ENCODE data around the gene PLCD1.
A peak's percentile ranks its signal among the peaks of the same experiment; 100 is the strongest.

The PLCD1 gene

GRCh38 chr3:37997342-37997741, 32.1 kb downstream of the PLCD1 start:
- no peak overlapping the region for H2AFZ ChIP-seq (ENCODE audit: low read length)
- H3K14ac ChIP-seq (ENCODE audit: low read length) = no peak overlapping the region
- H3K18ac ChIP-seq (ENCODE audit: low read length) = no peak overlapping the region
- no peak overlapping the region for H4K8ac ChIP-seq (ENCODE audit: low read depth, low read length)
- no peak overlapping the region for H4K91ac ChIP-seq (ENCODE audit: low read depth, low read length, poor library complexity)
- WGBS, 2 donors (ENCODE audit: extremely low coverage in 2 of 2, insufficient read length in 2 of 2, insufficient replicate concordance in 1 of 2) = no CpG with 5 or more reads among the region's 10 CpGs
- no peak for DNase-seq (ENCODE audit: low spot score)
- no peak overlapping the region for H3K4me3 ChIP-seq (ENCODE audit: low read length in 2 of 2)
- no peaks in the 10 kb centered on the region for H3K9me3 ChIP-seq (replicated peaks in 1 of 2; ENCODE audit: control insufficient read depth in 2 of 2, insufficient read depth in 1 of 2, low read depth in 1 of 2, low read length in 2 of 2)
- peak overlapping the region; percentile 53 for H3K9ac ChIP-seq (ENCODE audit: low read depth, low read length, poor library complexity)
- peak overlapping the region; percentile 77 for H3K23ac ChIP-seq (ENCODE audit: low read depth, low read length, poor library complexity)
- no peak overlapping the region for H3K4me2 ChIP-seq (ENCODE audit: insufficient read depth, low read length, poor library complexity, severe bottlenecking)
- peaks cover 10 to 18% of the 10 kb centered on the region in 2 donors for H3K4me1 ChIP-seq (ENCODE audit: control insufficient read depth in 2 of 2, insufficient read depth in 1 of 2, low read depth in 1 of 2, low read length in 2 of 2)
- H2AK5ac ChIP-seq (ENCODE audit: low read depth, low read length) = peak overlapping the region; percentile 85
- peaks cover 0 to 52% (median 6%) of the 10 kb centered on the region in 3 experiments for H3K27me3 ChIP-seq (ENCODE audit: control insufficient read depth in 3 of 3, insufficient read depth in 3 of 3, low read depth in 1 of 3, low read length in 3 of 3)
- H2BK120ac ChIP-seq (ENCODE audit: low read depth, low read length) = no peak overlapping the region
- no peak overlapping the region for H2BK5ac ChIP-seq (ENCODE audit: low read length)
- no peaks in the 10 kb centered on the region for H3K79me1 ChIP-seq (ENCODE audit: low read depth, low read length)
- no peak overlapping the region for H3K27ac ChIP-seq (replicated peaks; ENCODE audit: low read length)
- H2BK12ac ChIP-seq (ENCODE audit: low read length) = no peak overlapping the region
- H2BK15ac ChIP-seq (ENCODE audit: low read length) = peak overlapping the region; percentile 64
- peaks cover 0 to 12% of the 10 kb centered on the region in 2 donors for H3K36me3 ChIP-seq (replicated peaks in 1 of 2; ENCODE audit: control insufficient read depth in 2 of 2, insufficient read depth in 2 of 2, low read length in 2 of 2)
- no peak overlapping the region for H3K4ac ChIP-seq (ENCODE audit: low read length)

GRCh38 chr3:37996785-37997301, 32.6 kb downstream of the PLCD1 start:
- H3K36me3 ChIP-seq (replicated peaks in 1 of 2; ENCODE audit: control insufficient read depth in 2 of 2, insufficient read depth in 2 of 2, low read length in 2 of 2) = peaks cover 0 to 8% of the 10 kb centered on the region in 2 donors
- H3K9ac ChIP-seq (ENCODE audit: low read depth, low read length, poor library complexity) = no peak overlapping the region
- no peaks in the 10 kb centered on the region for H3K9me3 ChIP-seq (replicated peaks in 1 of 2; ENCODE audit: control insufficient read depth in 2 of 2, insufficient read depth in 1 of 2, low read depth in 1 of 2, low read length in 2 of 2)
- no peak overlapping the region for H3K4ac ChIP-seq (ENCODE audit: low read length)
- no peak overlapping the region for H2AFZ ChIP-seq (ENCODE audit: low read length)
- no peak overlapping the region for H2BK12ac ChIP-seq (ENCODE audit: low read length)
- DNase-seq (ENCODE audit: low spot score) = peak; percentile 74
- no peak overlapping the region for H3K14ac ChIP-seq (ENCODE audit: low read length)
- H2BK120ac ChIP-seq (ENCODE audit: low read depth, low read length) = no peak overlapping the region
- no peak overlapping the region for H3K23ac ChIP-seq (ENCODE audit: low read depth, low read length, poor library complexity)
- WGBS, 2 donors (ENCODE audit: extremely low coverage in 2 of 2, insufficient read length in 2 of 2, insufficient replicate concordance in 1 of 2) = no CpG with 5 or more reads among the region's 7 CpGs
- H3K4me3 ChIP-seq (ENCODE audit: low read length in 2 of 2) = no peak overlapping the region
- H2BK5ac ChIP-seq (ENCODE audit: low read length) = no peak overlapping the region
- H3K79me1 ChIP-seq (ENCODE audit: low read depth, low read length) = no peaks in the 10 kb centered on the region
- H4K91ac ChIP-seq (ENCODE audit: low read depth, low read length, poor library complexity) = no peak overlapping the region
- no peak overlapping the region for H3K27ac ChIP-seq (replicated peaks; ENCODE audit: low read length)
- H2AK5ac ChIP-seq (ENCODE audit: low read depth, low read length) = peak overlapping the region; percentile 85
- H2BK15ac ChIP-seq (ENCODE audit: low read length) = peak overlapping the region; percentile 64
- H3K4me1 ChIP-seq (ENCODE audit: control insufficient read depth in 2 of 2, insufficient read depth in 1 of 2, low read depth in 1 of 2, low read length in 2 of 2) = peaks cover 10 to 18% of the 10 kb centered on the region in 2 donors
- no peak overlapping the region for H3K4me2 ChIP-seq (ENCODE audit: insufficient read depth, low read length, poor library complexity, severe bottlenecking)
- no peak overlapping the region for H3K18ac ChIP-seq (ENCODE audit: low read length)
- H4K8ac ChIP-seq (ENCODE audit: low read depth, low read length) = no peak overlapping the region
- peaks cover 0 to 57% (median 6%) of the 10 kb centered on the region in 3 experiments for H3K27me3 ChIP-seq (ENCODE audit: control insufficient read depth in 3 of 3, insufficient read depth in 3 of 3, low read depth in 1 of 3, low read length in 3 of 3)

- no peak overlapping the region for H2BK5ac ChIP-seq (ENCODE audit: low read length)
- peaks cover 0 to 4% of the 10 kb centered on the region in 2 donors for H3K36me3 ChIP-seq (replicated peaks in 1 of 2; ENCODE audit: control insufficient read depth in 2 of 2, insufficient read depth in 2 of 2, low read length in 2 of 2)
- WGBS, 2 donors (ENCODE audit: extremely low coverage in 2 of 2, insufficient read length in 2 of 2, insufficient replicate concordance in 1 of 2) = no CpG with 5 or more reads among the region's 10 CpGs
- no peak overlapping the region for H3K27ac ChIP-seq (replicated peaks; ENCODE audit: low read length)
- no peak overlapping the region for H3K23ac ChIP-seq (ENCODE audit: low read depth, low read length, poor library complexity)
- no peak overlapping the region for H4K8ac ChIP-seq (ENCODE audit: low read depth, low read length)
- no peak overlapping the region for H2BK120ac ChIP-seq (ENCODE audit: low read depth, low read length)
- no peak overlapping the region for H3K9ac ChIP-seq (ENCODE audit: low read depth, low read length, poor library complexity)
- H3K18ac ChIP-seq (ENCODE audit: low read length) = no peak overlapping the region
- H2BK15ac ChIP-seq (ENCODE audit: low read length) = no peak overlapping the region
- H3K4me2 ChIP-seq (ENCODE audit: insufficient read depth, low read length, poor library complexity, severe bottlenecking) = no peak overlapping the region
- H3K4ac ChIP-seq (ENCODE audit: low read length) = no peak overlapping the region
- peaks cover 7 to 18% of the 10 kb centered on the region in 2 donors for H3K4me1 ChIP-seq (ENCODE audit: control insufficient read depth in 2 of 2, insufficient read depth in 1 of 2, low read depth in 1 of 2, low read length in 2 of 2)
- H2AFZ ChIP-seq (ENCODE audit: low read length) = no peak overlapping the region
- DNase-seq (ENCODE audit: low spot score) = no peak
- H3K27me3 ChIP-seq (ENCODE audit: control insufficient read depth in 3 of 3, insufficient read depth in 3 of 3, low read depth in 1 of 3, low read length in 3 of 3) = peaks cover 0 to 64% (median 6%) of the 10 kb centered on the region in 3 experiments
- no peak overlapping the region for H3K14ac ChIP-seq (ENCODE audit: low read length)
- H3K4me3 ChIP-seq (ENCODE audit: low read length in 2 of 2) = peak overlapping the region in 1 of 2 donors; percentile 47
- no peaks in the 10 kb centered on the region for H3K79me1 ChIP-seq (ENCODE audit: low read depth, low read length)
- H2BK12ac ChIP-seq (ENCODE audit: low read length) = no peak overlapping the region
- no peak overlapping the region for H2AK5ac ChIP-seq (ENCODE audit: low read depth, low read length)
- H4K91ac ChIP-seq (ENCODE audit: low read depth, low read length, poor library complexity) = no peak overlapping the region
- no peaks in the 10 kb centered on the region for H3K9me3 ChIP-seq (replicated peaks in 1 of 2; ENCODE audit: control insufficient read depth in 2 of 2, insufficient read depth in 1 of 2, low read depth in 1 of 2, low read length in 2 of 2)
Observed at GRCh38 chr3:37995652-37996641, 33.5 kb downstream of the PLCD1 start.

GRCh38 chr3:37994639-37994972, 34.8 kb downstream of the PLCD1 start:
- H3K9ac ChIP-seq (ENCODE audit: low read depth, low read length, poor library complexity) = no peak overlapping the region
- H3K79me1 ChIP-seq (ENCODE audit: low read depth, low read length) = no peaks in the 10 kb centered on the region
- H2AFZ ChIP-seq (ENCODE audit: low read length) = no peak overlapping the region
- no peak overlapping the region for H3K14ac ChIP-seq (ENCODE audit: low read length)
- H2BK15ac ChIP-seq (ENCODE audit: low read length) = no peak overlapping the region
- H3K23ac ChIP-seq (ENCODE audit: low read depth, low read length, poor library complexity) = no peak overlapping the region
- H2BK12ac ChIP-seq (ENCODE audit: low read length) = no peak overlapping the region
- H3K27me3 ChIP-seq (ENCODE audit: control insufficient read depth in 3 of 3, insufficient read depth in 3 of 3, low read depth in 1 of 3, low read length in 3 of 3) = peaks cover 0 to 69% (median 6%) of the 10 kb centered on the region in 3 experiments
- DNase-seq (ENCODE audit: low spot score) = no peak
- H3K4me3 ChIP-seq (ENCODE audit: low read length in 2 of 2) = no peak overlapping the region
- H2AK5ac ChIP-seq (ENCODE audit: low read depth, low read length) = no peak overlapping the region
- H3K4ac ChIP-seq (ENCODE audit: low read length) = no peak overlapping the region
- H2BK120ac ChIP-seq (ENCODE audit: low read depth, low read length) = no peak overlapping the region
- no peak overlapping the region for H3K27ac ChIP-seq (replicated peaks; ENCODE audit: low read length)
- H3K4me1 ChIP-seq (ENCODE audit: control insufficient read depth in 2 of 2, insufficient read depth in 1 of 2, low read depth in 1 of 2, low read length in 2 of 2) = peaks cover 0 to 18% of the 10 kb centered on the region in 2 donors
- H2BK5ac ChIP-seq (ENCODE audit: low read length) = no peak overlapping the region
- H4K8ac ChIP-seq (ENCODE audit: low read depth, low read length) = no peak overlapping the region
- H3K18ac ChIP-seq (ENCODE audit: low read length) = no peak overlapping the region
- no peaks in the 10 kb centered on the region for H3K9me3 ChIP-seq (replicated peaks in 1 of 2; ENCODE audit: control insufficient read depth in 2 of 2, insufficient read depth in 1 of 2, low read depth in 1 of 2, low read length in 2 of 2)
- no CpG with 5 or more reads among the region's 2 CpGs for whole genome bisulfite sequencing, 2 donors (ENCODE audit: extremely low coverage in 2 of 2, insufficient read length in 2 of 2, insufficient replicate concordance in 1 of 2)
- H3K4me2 ChIP-seq (ENCODE audit: insufficient read depth, low read length, poor library complexity, severe bottlenecking) = peak overlapping the region; percentile 80
- H3K36me3 ChIP-seq (replicated peaks in 1 of 2; ENCODE audit: control insufficient read depth in 2 of 2, insufficient read depth in 2 of 2, low read length in 2 of 2) = peaks cover 0 to 4% of the 10 kb centered on the region in 2 donors
- H4K91ac ChIP-seq (ENCODE audit: low read depth, low read length, poor library complexity) = no peak overlapping the region
